H1 (cell line): ENCODE measurements around the gene RAB14.

Source experiments
- ATF2 ChIP-seq: IDR thresholded peaks from 2 replicates; pipeline ENCODE4 v1.6.1; 2012; ENCODE audit warnings: low read length, inconsistent platforms
- GABPA ChIP-seq: IDR thresholded peaks from 2 replicates; pipeline ENCODE4 v1.6.1; 2011; ENCODE audit warnings: mild to moderate bottlenecking, low read length, moderate library complexity, borderline replicate concordance; ENCODE audit not compliant: insufficient read depth
- HDAC2 ChIP-seq, 2 experiments: fragments of 300-600 bp in 1 of 2; sonication (generic) in 1 of 2; IDR thresholded peaks; 2 replicates each; pipeline ENCODE4 v1.6.1; 2011 to 2012; ENCODE audit warnings: low read depth in 2 of 2, low read length in 2 of 2, mild to moderate bottlenecking in 2 of 2, moderate library complexity in 2 of 2, borderline replicate concordance in 1 of 2, inconsistent platforms in 1 of 2
- SIN3A ChIP-seq, 2 experiments: IDR thresholded peaks in 1 of 2; conservative IDR thresholded peaks in 1 of 2; 2 replicates each; pipeline ENCODE4 v1.6.1; 2011 to 2012; ENCODE audit warnings: low read length in 2 of 2, improper control_type of control experiment in 1 of 2, low read depth in 1 of 2, mild to moderate bottlenecking in 1 of 2

GRCh38 chr9:121216271-121216805 lies 14.7 kb upstream of the RAB14 start:
- TF ChIP-seq HDAC2 (IDR thresholded peaks at IDR 0.05; ENCODE audit: borderline replicate concordance in 1 of 2, low read depth in 2 of 2, low read length in 2 of 2) = no peak
- TF ChIP-seq GABPA = no peak
- no peak for TF ChIP-seq ATF2
- no peak for TF ChIP-seq SIN3A (conservative IDR thresholded peaks at IDR 0.05 in 1 of 2, IDR thresholded peaks at IDR 0.05 in 1 of 2; ENCODE audit: low read depth in 1 of 2, low read length in 2 of 2)
